Measurements from ENCODE around the gene SCARB1.

GRCh38 chr12:124822218-124822617 is 41.4 kb downstream of the SCARB1 start:
- TF ChIP-seq CTCF (IDR thresholded peaks at IDR 0.05) (no peak), POLR2A (IDR thresholded peaks at IDR 0.05) (no peak)
